HG03135 (cell line): ENCODE measurements around the gene SRRT.
"Not testable (repeated sequence)": the region's sequence is repeated elsewhere in the genome, so short reads cannot be mapped to it uniquely, and the experiment has no call there.

Experiments
- ATAC-seq: cut with Tn5 transposase; IDR thresholded peaks from one replicate; pipeline ENCODE4 v1.9.1; 2021; ENCODE audit warnings: mild to moderate bottlenecking, moderate library complexity; ENCODE audit not compliant: unreplicated experiment

Gene SRRT

GRCh38 chr7:100929808-100930174, 54.9 kb downstream of the SRRT start:
- ATAC-seq, result no peak

DNA sequence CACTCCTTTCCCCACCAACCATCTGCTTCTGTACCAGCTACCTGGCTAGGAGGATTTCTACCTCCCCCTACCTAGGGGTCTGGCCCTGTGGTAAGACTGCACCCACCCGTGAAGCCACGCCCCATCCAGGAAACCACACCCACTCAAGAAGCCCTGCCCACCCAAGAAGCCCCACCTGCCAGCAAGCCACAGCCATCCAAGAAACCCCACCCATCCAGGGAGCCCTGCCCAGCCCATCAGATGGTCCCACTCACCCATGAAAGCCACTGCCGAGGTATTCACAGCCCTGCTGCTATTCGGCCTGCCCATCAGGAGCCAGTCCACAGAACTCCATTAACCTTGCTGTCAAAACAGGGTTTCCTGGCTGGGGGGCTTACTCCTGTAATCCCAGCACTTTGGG, 58.8 kb downstream of the SRRT start:
- ATAC-seq, result no peak

GRCh38 chr7:100935381-100935780, 60.5 kb downstream of the SRRT start:
- not testable (repeated sequence) for ATAC-seq

DNA sequence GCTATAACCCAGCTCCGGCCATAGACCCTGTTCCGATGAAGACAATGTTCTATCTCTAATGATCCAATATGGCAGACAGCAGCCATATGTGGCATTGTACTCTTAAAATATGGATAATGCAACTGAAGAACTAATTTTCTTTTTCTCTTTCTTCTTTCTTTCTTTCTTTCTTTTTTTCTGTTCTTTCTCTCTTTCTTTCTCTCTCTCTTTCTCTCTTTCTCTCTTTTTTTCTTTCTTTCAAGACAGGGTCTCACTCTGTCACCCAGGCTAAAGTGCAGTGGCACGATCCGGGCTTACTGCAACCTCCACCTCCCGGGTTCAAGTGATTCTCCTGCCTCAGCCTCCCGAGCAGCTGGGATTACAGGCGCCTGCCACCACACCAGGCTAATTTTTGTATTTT, 61.3 kb downstream of the SRRT start:
- not testable (repeated sequence) for ATAC-seq
